ENCODE measurements around the gene PCID2.

Gene PCID2

GRCh38 chr13:113219256-113219940 is 10.9 kb upstream of the PCID2 start:
- no peak for DNase-seq

GRCh38 chr13:113218586-113218985 is 10.1 kb upstream of the PCID2 start:
- no peak for DNase-seq

GRCh38 chr13:113216254-113217048 is 8.0 kb upstream of the PCID2 start:
- DNase-seq: peak; percentile 20

GRCh38 chr13:113211774-113212173 is 3.3 kb upstream of the PCID2 start:
- DNase-seq: peak; percentile 39

GRCh38 chr13:113210833-113211232 is 2.4 kb upstream of the PCID2 start:
- no peak for DNase-seq

- DNase-seq: peak; percentile 76
Observed at GRCh38 chr13:113209759-113210421, 1.4 kb upstream of the PCID2 start.

- DNase-seq: peak; percentile 70
Observed at GRCh38 chr13:113209336-113209758, 878 bp upstream of the PCID2 start, which contains the start of gene CUL4A. Gene CUL4A (plus strand): TSS chr13:113209613. CDS start chr13:113209628, 15 bp downstream.

GRCh38 chr13:113207890-113208420 is 514 bp downstream of the PCID2 start:
- DNase-seq: no peak

GRCh38 chr13:113207460-113207859 is 1.0 kb downstream of the PCID2 start:
- DNase-seq: no peak

GRCh38 chr13:113205428-113205931 is 3.0 kb downstream of the PCID2 start:
- no peak for DNase-seq

- DNase-seq: no peak
Observed at GRCh38 chr13:113204378-113204734, 4.1 kb downstream of the PCID2 start.

- no peak for DNase-seq
Observed at GRCh38 chr13:113203507-113204377, 4.7 kb downstream of the PCID2 start.

- DNase-seq: no peak
Observed at GRCh38 chr13:113202912-113203311, 5.6 kb downstream of the PCID2 start.

- DNase-seq: no peak
Observed at GRCh38 chr13:113201815-113202214, 6.7 kb downstream of the PCID2 start.

- DNase-seq: no peak
Observed at GRCh38 chr13:113196970-113197737, 11.3 kb downstream of the PCID2 start.

- no peak for DNase-seq
Observed at GRCh38 chr13:113195360-113195759, 13.1 kb downstream of the PCID2 start.

GRCh38 chr13:113192902-113193301 is 15.6 kb downstream of the PCID2 start:
- no peak for DNase-seq

GRCh38 chr13:113192279-113192678 is 16.2 kb downstream of the PCID2 start:
- DNase-seq: no peak

- no peak for DNase-seq
Observed at GRCh38 chr13:113190181-113190580, 18.3 kb downstream of the PCID2 start.

GRCh38 chr13:113187883-113188665 is 20.4 kb downstream of the PCID2 start:
- no peak for DNase-seq

GRCh38 chr13:113187263-113187669 is 21.2 kb downstream of the PCID2 start:
- DNase-seq: peak; percentile 82
